Measurements from ENCODE around the gene SDCCAG8.
A peak's percentile ranks its signal among the peaks of the same experiment; 100 is the strongest.

SDCCAG8 gene

GRCh38 chr1:243254233-243254926, 1.5 kb upstream of the SDCCAG8 start:
- peak in 1 of 2 donors; percentile 16 for DNase-seq (ENCODE audit: low read depth in 2 of 2)

GRCh38 chr1:243254927-243255790, 682 bp upstream of the SDCCAG8 start, which contains the start of gene CEP170:
TSS of gene CEP170 (minus strand) at chr1:243255281. CDS start at chr1:243225280, 30,001 bp downstream.
- DNase-seq (ENCODE audit: low read depth in 2 of 2) = peak; percentile 66 to 70

DNA sequence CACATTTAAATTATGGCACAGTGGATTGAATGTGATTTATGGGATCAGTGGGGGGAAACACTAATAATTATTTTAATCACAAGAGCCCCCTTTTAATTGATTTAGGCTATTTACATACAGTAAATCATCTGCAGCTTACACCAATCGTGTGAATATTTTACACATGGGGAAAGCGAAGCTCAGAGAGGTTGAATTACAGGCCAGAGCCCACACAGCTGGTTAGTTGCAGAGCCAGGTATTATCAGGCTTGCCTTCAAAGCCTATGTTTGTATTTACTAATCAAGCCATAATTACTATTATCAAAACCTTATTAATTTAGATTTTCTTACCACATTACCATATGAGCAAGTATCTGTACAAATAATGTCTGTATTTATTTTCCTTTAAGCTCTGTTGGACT, 749 bp downstream of the SDCCAG8 start:
- DNase-seq (ENCODE audit: low read depth in 2 of 2) = no peak

DNA sequence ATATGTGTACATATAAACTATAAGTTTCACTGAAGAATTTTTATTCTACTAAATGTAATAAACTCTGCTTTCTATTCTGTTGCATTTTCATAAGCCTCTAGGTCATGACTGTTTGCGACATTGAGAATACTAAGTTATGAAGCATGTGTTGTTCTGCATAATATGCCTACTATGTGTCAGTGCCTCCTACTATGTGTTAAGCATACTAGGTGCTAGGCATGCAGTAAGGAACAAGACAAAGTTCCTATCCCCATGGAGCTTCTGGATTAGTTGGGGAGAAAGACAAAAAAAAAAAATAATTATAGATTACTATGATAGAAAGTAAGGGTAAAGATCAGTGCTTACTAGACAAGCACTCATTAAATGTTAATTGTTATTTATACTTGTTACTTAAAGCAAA, 1.3 kb downstream of the SDCCAG8 start:
- no peak for DNase-seq (ENCODE audit: low read depth in 2 of 2)

GRCh38 chr1:243258731-243259130, 2.9 kb downstream of the SDCCAG8 start:
- no peak for DNase-seq (ENCODE audit: low read depth in 2 of 2)

DNA sequence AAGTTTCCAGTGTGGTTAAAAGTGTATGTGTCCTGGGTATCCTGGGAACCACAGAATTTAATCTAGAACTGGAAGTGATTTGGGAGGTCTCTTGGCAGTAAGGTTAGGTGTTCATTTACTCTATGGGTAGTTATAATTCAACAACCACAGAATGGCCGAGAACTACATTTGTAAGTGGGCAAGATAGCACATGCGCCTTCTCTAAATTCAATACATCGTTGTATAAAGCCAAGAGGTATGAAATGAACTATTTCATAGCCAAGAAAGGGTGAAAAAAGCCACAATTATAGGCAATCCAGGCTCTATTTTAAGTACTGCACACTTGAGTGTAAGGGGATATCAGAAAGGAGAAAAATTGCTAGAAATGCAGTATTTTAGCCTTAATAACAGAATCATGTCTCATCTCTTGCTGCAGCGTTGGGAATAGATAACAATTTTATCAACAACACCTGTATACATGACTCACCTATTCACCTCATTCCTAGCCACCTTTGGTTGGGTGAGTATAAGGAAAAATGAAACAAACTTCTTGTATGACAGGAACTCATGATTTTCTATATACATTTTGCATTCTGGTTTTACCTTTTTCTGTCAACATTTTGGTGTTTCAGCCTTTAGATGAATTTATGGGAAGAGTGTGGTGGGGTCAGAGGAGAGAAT, 4.5 kb downstream of the SDCCAG8 start:
- no peak for DNase-seq (ENCODE audit: low read depth in 2 of 2)

DNA sequence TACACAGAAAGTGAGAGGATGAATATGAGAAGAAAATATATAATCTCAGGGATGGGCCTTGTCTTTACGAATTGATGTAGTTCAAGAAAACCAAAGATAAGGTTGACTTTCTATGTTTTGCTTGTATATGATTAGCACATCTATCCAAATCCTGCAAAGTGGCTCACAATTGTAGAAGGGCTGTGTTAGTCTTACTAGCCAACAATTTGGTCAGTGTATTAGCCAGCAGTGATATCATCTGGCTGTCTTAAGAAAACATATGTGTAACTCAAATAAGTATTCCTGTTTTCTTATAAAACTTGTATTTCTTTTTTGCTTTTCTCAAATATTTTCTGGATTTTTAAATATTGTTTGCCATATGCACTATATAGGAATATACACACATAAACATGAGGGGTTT, 5.5 kb downstream of the SDCCAG8 start:
- no peak for DNase-seq (ENCODE audit: low read depth in 2 of 2)

- DNase-seq (ENCODE audit: low read depth in 2 of 2) = no peak
These were observed 8.9 kb downstream of the SDCCAG8 start for GRCh38 chr1:243264717-243265116.

- no peak for DNase-seq (ENCODE audit: low read depth in 2 of 2)
These were observed 10.4 kb downstream of the SDCCAG8 start for GRCh38 chr1:243266231-243266630.

GRCh38 chr1:243267471-243267880, 11.6 kb downstream of the SDCCAG8 start:
- no peak for DNase-seq (ENCODE audit: low read depth in 2 of 2)

DNA sequence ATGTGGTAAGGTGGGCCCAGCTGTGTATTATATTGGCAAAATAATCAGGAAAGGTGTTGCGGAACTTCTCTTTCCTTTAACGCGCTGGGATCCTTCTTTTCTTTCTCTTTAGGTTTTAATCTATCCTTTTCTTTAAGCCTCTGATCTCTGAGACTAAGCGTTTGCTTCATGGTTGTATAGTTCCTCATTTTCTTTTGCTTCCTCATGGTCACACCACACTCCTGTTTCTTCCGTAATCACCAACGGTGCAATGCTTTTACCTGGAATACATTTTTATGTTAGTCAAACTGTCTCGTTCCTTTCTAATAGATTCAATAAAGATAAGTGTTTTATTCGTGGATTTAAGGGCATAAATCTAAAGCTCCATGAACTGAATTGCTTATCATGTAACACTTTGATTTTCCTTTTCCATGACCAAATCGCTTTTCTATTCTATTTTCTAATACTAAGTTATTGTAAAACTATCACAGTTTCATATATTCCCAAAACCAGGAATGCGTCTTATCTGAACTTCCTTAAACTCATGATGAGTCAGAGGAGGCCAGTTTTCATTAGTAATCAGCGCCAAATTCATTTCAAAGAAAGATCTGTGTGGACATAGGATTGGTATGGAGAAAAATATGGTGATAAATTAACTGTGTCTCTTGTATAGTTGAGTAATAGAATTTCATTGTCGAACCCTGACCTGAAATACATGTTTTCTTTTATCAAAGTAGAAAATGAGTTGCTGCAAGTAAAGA, 12.2 kb downstream of the SDCCAG8 start:
- DNase-seq (ENCODE audit: low read depth in 2 of 2) = no peak

GRCh38 chr1:243268751-243269460, 13.1 kb downstream of the SDCCAG8 start:
- no peak for DNase-seq (ENCODE audit: low read depth in 2 of 2)

GRCh38 chr1:243269461-243269801, 13.6 kb downstream of the SDCCAG8 start:
- no peak for DNase-seq (ENCODE audit: low read depth in 2 of 2)

DNA sequence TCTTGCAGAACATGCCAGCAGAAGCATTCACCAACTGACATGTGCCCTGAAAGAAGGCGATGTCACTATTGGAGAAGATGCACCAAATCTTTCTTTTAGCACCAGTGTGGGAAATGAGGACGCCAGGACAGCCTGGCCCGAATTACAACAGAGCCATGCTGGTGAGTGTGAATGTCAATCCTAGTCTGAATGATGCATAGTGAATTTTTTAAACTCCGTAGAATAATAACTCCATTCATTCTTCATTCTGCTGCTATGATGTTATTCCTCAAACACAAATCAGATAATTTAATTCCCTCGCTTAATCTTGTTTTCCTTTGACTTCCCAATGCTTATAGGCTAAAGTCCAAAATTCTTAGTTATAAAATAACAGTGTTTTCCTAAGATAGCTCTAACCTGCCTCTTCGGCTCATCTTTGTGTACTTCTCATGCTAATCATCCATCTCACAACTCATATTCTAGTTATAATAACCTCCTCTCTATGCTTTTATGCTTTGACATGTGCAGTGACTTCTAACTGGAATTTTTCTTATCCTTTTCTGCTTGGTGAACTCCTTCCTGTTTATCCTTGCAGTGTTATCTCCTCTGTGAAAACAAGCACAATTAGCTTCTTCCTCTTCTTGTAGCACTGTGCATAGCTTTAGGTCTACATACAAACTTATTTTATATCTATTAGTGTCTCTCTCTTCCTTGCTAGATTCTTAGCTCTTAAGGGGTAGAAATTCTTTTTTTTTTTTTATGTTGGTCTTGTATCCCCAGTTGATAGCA, 14.4 kb downstream of the SDCCAG8 start:
- no peak for DNase-seq (ENCODE audit: low read depth in 2 of 2)

DNA sequence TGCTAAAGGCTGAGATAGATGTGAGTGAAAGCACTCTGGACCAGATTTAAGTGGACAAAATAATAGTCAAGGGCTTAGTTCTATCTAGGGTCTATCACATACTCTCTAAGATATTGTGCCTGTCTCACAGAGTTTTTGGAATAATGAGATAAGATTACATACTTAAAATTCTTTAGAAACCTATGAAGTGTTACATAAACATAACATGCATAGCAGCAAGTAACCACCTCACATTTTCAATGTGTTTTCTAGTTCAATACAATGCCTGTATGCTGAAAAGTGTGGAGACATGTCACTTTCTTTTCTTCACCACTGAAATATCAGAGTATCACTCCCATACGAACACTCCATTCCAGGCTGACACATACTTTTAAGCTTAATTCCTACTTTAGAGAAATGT, 16.2 kb downstream of the SDCCAG8 start:
- no peak for DNase-seq (ENCODE audit: low read depth in 2 of 2)

DNA sequence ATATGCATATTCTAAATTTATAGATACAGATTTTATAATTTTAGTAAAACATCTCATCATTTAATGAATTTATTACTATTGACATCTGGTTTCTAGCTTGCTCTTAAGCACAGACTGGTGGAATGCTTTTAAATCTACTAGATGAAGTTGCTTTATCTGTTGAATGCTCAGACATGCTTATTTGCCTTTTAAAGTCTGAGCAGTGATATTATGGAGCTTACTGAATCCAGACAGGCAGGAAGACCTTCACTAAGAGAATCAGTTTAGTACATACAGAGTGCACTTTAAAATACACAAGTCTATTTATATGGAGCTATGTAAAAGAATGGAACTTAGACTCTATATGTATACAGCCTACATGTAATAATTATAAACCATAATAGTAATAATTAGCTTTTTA, 16.6 kb downstream of the SDCCAG8 start:
- DNase-seq (ENCODE audit: low read depth in 2 of 2) = no peak

- DNase-seq (ENCODE audit: low read depth in 2 of 2) = no peak
These were observed 17.7 kb downstream of the SDCCAG8 start for GRCh38 chr1:243273506-243273905.

DNA sequence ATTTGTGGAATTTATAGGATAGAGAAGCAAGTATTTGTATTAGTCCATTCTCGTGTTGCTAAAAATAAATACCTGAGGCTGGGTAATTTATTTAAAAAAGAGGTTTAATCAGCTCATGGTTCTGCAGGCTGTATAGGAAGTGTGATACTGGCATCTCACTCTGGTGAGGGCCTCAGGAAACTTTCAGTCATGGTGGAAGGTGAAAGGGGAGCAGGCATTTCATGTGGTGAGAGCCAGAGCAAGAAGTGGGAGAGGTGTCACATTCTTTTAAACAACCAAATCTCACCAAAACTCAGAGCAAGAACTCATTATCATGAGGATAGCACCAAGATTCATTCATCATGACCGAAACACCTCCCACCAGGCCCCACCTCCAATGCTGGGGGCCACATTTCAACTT, 18.1 kb downstream of the SDCCAG8 start:
- DNase-seq (ENCODE audit: low read depth in 2 of 2) = no peak

- no peak for DNase-seq (ENCODE audit: low read depth in 2 of 2)
These were observed 19.5 kb downstream of the SDCCAG8 start for GRCh38 chr1:243275316-243275715.

DNA sequence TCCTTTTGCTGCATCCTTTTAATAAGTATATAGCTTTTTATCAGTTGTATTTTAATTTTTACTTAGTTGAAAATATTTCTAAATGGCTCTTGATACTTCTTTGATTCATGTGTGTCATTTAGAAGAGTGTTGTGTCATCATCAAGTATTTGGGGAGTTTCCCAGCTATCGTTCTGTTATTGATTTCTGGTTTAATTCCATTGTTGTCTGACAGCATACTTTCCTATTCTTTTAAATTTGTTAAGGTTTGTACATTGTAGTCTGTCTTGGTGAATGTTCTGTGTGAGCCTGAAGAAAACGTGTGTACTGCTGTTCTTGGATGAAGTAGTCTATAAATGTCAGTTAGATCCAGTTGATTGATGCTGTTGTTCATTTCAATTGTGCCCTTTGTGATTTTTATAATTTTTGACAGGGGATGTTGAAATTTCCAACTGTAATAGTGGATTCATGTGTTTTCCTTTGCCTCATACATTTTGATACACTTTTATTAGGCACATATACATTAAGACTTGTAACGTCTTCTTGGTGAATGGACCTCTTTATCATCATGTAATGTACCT, 24.8 kb downstream of the SDCCAG8 start:
- no peak for DNase-seq (ENCODE audit: low read depth in 2 of 2)
